Ovary (tissue), 9 donors: Measurements from ENCODE around the gene NCDN. TPM values are rescaled to one million over a fixed set of nuclear protein-coding genes. Genes with fewer than 3 reads are reported as not detected.

Source experiments
- DNase-seq, 5 donors: peaks; one replicate each; pipeline ENCODE4 v3.0.0-alpha.2; 2019 to 2020
- H3K27ac ChIP-seq, 2 donors: fragments of 200-600 bp; one replicate each; pipeline versions ENCODE4 v1.5.1 to v1.8.0; 2019 to 2022
- H3K27me3 ChIP-seq: fragments of 200-600 bp; one replicate; pipeline ENCODE4 v1.8.0; 2022
- H3K36me3 ChIP-seq: fragments of 200-600 bp; sonication (generic); one replicate; pipeline ENCODE4 v1.5.1; 2019
- H3K4me1 ChIP-seq: one replicate; pipeline ENCODE4 v1.8.1; 2013; ENCODE audit warnings: mild to moderate bottlenecking, moderate library complexity; ENCODE audit not compliant: insufficient read depth
- H3K4me3 ChIP-seq: fragments of 200-600 bp; sonication (generic); one replicate; pipeline ENCODE4 v1.5.1; 2017
- H3K9me3 ChIP-seq, 2 donors: fragments of 200-600 bp in 1 of 2; sonication (generic) in 1 of 2; one replicate each; pipeline versions ENCODE4 v1.5.1 to v1.8.1; 2013 to 2019; ENCODE audit warnings: mild to moderate bottlenecking in 1 of 2, moderate library complexity in 1 of 2
- EP300 ChIP-seq: sonication (generic); formaldehyde crosslinking; IDR thresholded peaks from one replicate; pipeline ENCODE4 v1.6.1; 2017; ENCODE audit warnings: antibody characterized with exemption
- POLR2A ChIP-seq: fragments of 450-650 bp; IDR thresholded peaks from one replicate; pipeline ENCODE4 v1.6.1; 2017; ENCODE audit warnings: antibody characterized with exemption, mild to moderate bottlenecking, moderate library complexity
- WGBS, 3 donors: extraction: QIAGEN DNeasy Blood & Tissue Kit in 1 of 3; methylation state at CpG; one replicate each; pipeline versions ENCODE4 v1.1.5 to v1.1.7; 2013 to 2017; 5-methylcytosine and 5-hydroxymethylcytosine counted together
- intact Hi-C, 4 donors: fragments of 100-400 bp; cut with DNase I; formaldehyde crosslinking; loops; one replicate each; pipeline versions ENCODE4 v1.11.0 to v1.15.1; 2022 to 2023
- polyA plus RNA-seq, 2 donors: library from polyadenylated mRNA; stranded (reverse); fragments of 200-250 nt in 1 of 2; fragments of 350-450 nt in 1 of 2; fragmentation: Illumina TruSeq in 1 of 2; extraction: RNeasy Lipid Tissue Mini Kit (QIAGEN cat#74804) in 1 of 2; gene quantifications; one replicate each; pipeline ENCODE4 v1.2.3, GENCODE V29; 2013 to 2014
- total RNA-seq, 7 donors: library from RNA; depleted of rRNA in 2 of 7; stranded (reverse); fragments of >200 nt in 2 of 7; fragmentation: NEBNext Ultra II Directional in 3 of 7; extraction: Animal tissue kit (Norgen Biotek cat#: 25700) in 3 of 7; gene quantifications; one replicate each; pipeline versions ENCODE4 v1.1.0 to v1.2.4, GENCODE V29; 2016 to 2023
- TF ChIP-seq, protein P1 (sequence below), 3 donors: fragments of 450-650 bp in 2 of 3; fragments of 200-600 bp in 1 of 3; IDR thresholded peaks; one replicate each; pipeline versions ENCODE4 v1.5.1 to v1.8.0; 2016 to 2022; ENCODE audit warnings: antibody characterized with exemption in 3 of 3, mild to moderate bottlenecking in 1 of 3
- donor health status: DM: no; HTN: no; CAD: no; lungs with moderate emphysema.
- donor health status: DM: no; HTN: no; CAD: no.
- donor health status: Bipolar disorder and iron deficiency.
- donor health status: DM: yes; HTN: yes; CAD: no.
- donor health status: DM: no; HTN: no; CAD: no.
- donor health status: DM: yes; HTN: yes; CAD: no.

NCDN gene
- total and polyA plus RNA-seq, 9 donors = 5.9 to 36.2 (median 22.9) TPM

DNA sequence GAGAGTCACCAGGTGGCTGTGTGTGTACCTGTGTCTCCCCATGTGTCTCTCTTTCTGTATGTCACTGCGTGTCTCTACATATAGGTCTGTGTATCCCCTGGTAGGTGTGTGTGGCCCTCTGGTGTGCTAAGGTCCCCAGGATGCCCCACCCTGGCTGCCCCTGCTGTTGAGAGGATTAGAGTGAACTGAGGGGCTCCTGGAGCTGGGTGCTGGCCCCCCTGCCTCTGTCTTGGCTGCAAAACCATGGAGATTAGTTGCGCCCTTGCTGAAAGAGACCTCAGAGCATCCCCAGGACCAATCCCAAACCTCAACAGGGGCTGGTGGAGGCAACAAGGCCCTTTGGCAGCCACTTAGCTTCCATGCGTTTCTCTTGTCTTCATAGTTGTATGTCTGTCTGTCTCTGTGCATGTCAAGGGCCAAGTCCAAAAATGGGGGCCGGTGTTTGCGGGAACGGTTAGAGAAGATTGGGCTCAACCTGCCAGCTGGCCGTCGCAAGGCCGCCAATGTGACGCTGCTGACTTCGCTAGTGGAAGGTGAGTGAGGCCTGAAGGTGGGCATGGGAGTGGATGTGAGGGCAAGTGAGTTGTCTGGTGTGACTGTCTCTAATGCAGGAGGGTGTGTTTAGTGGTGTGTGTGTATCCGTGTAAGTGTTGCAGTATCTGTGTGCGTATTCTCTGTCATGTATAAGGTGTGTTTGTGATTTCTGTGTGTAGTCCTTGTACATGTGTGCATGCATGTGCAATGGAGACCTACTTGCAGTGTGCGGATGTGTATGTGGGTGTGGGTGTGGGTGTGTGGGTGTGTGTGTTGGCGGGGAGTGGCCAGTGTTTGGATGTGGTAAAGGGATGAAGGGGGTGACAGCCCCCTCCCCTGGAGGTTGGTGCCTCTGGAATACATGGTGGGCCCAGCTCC lies 32.2 kb downstream of the NCDN start:
- no peaks in the 10 kb centered on the region for H3K27me3 ChIP-seq
- TF ChIP-seq, protein P1, sequence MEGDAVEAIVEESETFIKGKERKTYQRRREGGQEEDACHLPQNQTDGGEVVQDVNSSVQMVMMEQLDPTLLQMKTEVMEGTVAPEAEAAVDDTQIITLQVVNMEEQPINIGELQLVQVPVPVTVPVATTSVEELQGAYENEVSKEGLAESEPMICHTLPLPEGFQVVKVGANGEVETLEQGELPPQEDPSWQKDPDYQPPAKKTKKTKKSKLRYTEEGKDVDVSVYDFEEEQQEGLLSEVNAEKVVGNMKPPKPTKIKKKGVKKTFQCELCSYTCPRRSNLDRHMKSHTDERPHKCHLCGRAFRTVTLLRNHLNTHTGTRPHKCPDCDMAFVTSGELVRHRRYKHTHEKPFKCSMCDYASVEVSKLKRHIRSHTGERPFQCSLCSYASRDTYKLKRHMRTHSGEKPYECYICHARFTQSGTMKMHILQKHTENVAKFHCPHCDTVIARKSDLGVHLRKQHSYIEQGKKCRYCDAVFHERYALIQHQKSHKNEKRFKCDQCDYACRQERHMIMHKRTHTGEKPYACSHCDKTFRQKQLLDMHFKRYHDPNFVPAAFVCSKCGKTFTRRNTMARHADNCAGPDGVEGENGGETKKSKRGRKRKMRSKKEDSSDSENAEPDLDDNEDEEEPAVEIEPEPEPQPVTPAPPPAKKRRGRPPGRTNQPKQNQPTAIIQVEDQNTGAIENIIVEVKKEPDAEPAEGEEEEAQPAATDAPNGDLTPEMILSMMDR (IDR thresholded peaks at IDR 0.05) = no peak
- TF ChIP-seq POLR2A = no peak
- no peak for TF ChIP-seq EP300
- H3K27ac ChIP-seq = no peak overlapping the region
- no peaks in the 10 kb centered on the region for H3K36me3 ChIP-seq
- no peak overlapping the region for H3K4me3 ChIP-seq
- intact Hi-C loops = no loop called here
- no peaks in the 10 kb centered on the region for H3K4me1 ChIP-seq
- no peak for DNase-seq
- WGBS, 3 donors = 94 to 96% (median 95%) methylated on average over 15 of the region's 15 CpGs
- no peaks in the 10 kb centered on the region for H3K9me3 ChIP-seq

GRCh38 chr1:35590476-35591040 lies 33.0 kb downstream of the NCDN start:
- Histone ChIP-seq H3K27me3 (no peaks in the 10 kb centered on the region), H3K9me3 (no peaks in the 10 kb centered on the region), H3K27ac (no peak overlapping the region), H3K4me3 (no peak overlapping the region), H3K4me1 (no peaks in the 10 kb centered on the region), H3K36me3 (no peaks in the 10 kb centered on the region)
- 87 to 89% (median 87%) methylated on average over 18 to 25 of the region's 25 CpGs for WGBS, 3 donors
- DNase-seq = no peak
- intact Hi-C loops = no loop called here
- TF ChIP-seq, protein P1 (IDR thresholded peaks at IDR 0.05) = no peak
- TF ChIP-seq EP300 (no peak), POLR2A (no peak)

- TF ChIP-seq, protein P1 (IDR thresholded peaks at IDR 0.05) = no peak
- TF ChIP-seq EP300 (no peak), POLR2A (no peak)
- Histone ChIP-seq H3K27ac (no peak overlapping the region), H3K4me1 (no peaks in the 10 kb centered on the region), H3K36me3 (no peaks in the 10 kb centered on the region), H3K4me3 (no peak overlapping the region), H3K9me3 (no peaks in the 10 kb centered on the region), H3K27me3 (no peaks in the 10 kb centered on the region)
- DNase-seq = no peak
- WGBS, 3 donors = 92 to 93% (median 93%) methylated on average over 8 of the region's 8 CpGs
- intact Hi-C loops = no loop called here
Measured at GRCh38 chr1:35591211-35591610, 33.6 kb downstream of the NCDN start.

DNA sequence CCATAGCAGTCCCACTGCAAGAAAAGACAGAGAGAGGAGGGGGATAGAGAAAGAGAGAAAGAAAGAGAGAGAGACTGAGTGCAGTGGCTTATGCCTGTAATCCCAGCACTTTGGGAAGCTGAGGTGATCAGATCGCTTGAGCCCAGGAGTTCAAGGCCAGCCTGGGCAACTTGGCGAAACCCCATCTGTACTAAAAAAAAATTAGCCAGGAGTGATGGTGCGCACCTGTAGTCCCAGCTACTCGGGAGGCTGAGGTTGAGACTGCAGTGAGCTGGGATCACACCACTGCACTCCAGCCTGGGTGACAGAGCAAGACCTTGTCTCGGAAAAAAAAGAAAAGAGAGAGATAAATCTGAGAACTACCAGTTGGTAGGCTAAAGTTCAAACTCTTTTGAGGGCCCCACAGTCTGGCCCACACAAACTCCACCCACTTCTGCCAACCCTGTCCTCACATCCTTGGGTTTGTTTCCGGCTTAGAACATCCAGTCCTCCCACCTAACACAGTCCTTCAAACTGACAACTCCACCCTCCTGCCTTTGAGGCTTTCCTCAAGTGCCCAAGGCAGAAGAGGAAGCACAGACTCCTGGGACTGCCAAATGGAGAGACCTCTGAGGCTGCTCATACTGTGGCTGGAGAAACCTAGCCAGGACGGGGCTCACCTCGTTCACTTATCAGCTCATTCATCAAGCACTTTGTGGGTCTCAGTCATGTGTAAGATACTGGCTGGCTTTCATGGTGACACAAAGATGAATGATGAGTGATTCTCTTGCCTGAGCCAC lies 35.6 kb downstream of the NCDN start:
- TF ChIP-seq POLR2A = no peak
- TF ChIP-seq, protein P1 (IDR thresholded peaks at IDR 0.05) = no peak
- TF ChIP-seq EP300 = no peak
- Histone ChIP-seq H3K4me1 (no peaks in the 10 kb centered on the region), H3K27me3 (no peaks in the 10 kb centered on the region), H3K36me3 (no peaks in the 10 kb centered on the region), H3K4me3 (no peak overlapping the region), H3K9me3 (no peaks in the 10 kb centered on the region), H3K27ac (no peak overlapping the region)
- intact Hi-C loops = no loop called here
- DNase-seq = no peak
- WGBS, 3 donors = 61 to 68% (median 67%) methylated on average over 8 of the region's 8 CpGs
